Progenitor cell of endocrine pancreas (in vitro differentiated cells): ENCODE measurements around the gene NR3C1. TPM values are rescaled to one million over a fixed set of nuclear protein-coding genes. Genes with fewer than 3 reads are reported as not detected.

Source experiments
- DNase-seq: peaks from one replicate; pipeline ENCODE4 v3.0.0; 2021; ENCODE audit warnings: low spot score; ENCODE audit not compliant: unreplicated experiment
- H3K27ac Mint-ChIP-seq: 2 replicates; pipeline ENCODE4 v1.8.0; 2021; ENCODE audit warnings: mild to moderate bottlenecking, moderate library complexity, mixed read lengths
- H3K27me3 Mint-ChIP-seq: 2 replicates; pipeline ENCODE4 v1.8.0; 2021; ENCODE audit warnings: mixed read lengths
- H3K36me3 Mint-ChIP-seq: 2 replicates; pipeline ENCODE4 v1.8.0; 2022; ENCODE audit warnings: mixed read lengths; ENCODE audit not compliant: insufficient read depth
- H3K4me1 Mint-ChIP-seq: 2 replicates; pipeline ENCODE4 v1.8.0; 2021; ENCODE audit warnings: low read depth, mixed read lengths
- H3K4me3 Mint-ChIP-seq: 2 replicates; pipeline ENCODE4 v1.8.0; 2021; ENCODE audit warnings: low read depth, mild to moderate bottlenecking, moderate library complexity, mixed read lengths
- H3K9me3 Mint-ChIP-seq: 2 replicates; pipeline ENCODE4 v1.8.0; 2021; ENCODE audit warnings: low read depth, mixed read lengths
- total RNA-seq: library from RNA; stranded (reverse); gene quantifications from 2 replicates; pipeline ENCODE4 v1.2.1, GENCODE V29; 2021
- TF ChIP-seq, protein P1 (sequence below): fragments of 200-600 bp; sonication (generic); IDR thresholded peaks from one replicate; pipeline ENCODE4 v1.5.0; 2021; ENCODE audit warnings: antibody characterized with exemption, mild to moderate bottlenecking; ENCODE audit not compliant: unreplicated experiment

NR3C1 gene
- total RNA-seq, 1 donor from 2014 or later: 6.7 TPM

- H3K27ac Mint-ChIP-seq: no peak overlapping the region
- TF ChIP-seq, protein P1, sequence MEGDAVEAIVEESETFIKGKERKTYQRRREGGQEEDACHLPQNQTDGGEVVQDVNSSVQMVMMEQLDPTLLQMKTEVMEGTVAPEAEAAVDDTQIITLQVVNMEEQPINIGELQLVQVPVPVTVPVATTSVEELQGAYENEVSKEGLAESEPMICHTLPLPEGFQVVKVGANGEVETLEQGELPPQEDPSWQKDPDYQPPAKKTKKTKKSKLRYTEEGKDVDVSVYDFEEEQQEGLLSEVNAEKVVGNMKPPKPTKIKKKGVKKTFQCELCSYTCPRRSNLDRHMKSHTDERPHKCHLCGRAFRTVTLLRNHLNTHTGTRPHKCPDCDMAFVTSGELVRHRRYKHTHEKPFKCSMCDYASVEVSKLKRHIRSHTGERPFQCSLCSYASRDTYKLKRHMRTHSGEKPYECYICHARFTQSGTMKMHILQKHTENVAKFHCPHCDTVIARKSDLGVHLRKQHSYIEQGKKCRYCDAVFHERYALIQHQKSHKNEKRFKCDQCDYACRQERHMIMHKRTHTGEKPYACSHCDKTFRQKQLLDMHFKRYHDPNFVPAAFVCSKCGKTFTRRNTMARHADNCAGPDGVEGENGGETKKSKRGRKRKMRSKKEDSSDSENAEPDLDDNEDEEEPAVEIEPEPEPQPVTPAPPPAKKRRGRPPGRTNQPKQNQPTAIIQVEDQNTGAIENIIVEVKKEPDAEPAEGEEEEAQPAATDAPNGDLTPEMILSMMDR: no peak
- H3K9me3 Mint-ChIP-seq: peaks cover 6% of the 10 kb centered on the region
Measured at GRCh38 chr5:143284002-143284401, 119.5 kb downstream of the NR3C1 start.

DNA sequence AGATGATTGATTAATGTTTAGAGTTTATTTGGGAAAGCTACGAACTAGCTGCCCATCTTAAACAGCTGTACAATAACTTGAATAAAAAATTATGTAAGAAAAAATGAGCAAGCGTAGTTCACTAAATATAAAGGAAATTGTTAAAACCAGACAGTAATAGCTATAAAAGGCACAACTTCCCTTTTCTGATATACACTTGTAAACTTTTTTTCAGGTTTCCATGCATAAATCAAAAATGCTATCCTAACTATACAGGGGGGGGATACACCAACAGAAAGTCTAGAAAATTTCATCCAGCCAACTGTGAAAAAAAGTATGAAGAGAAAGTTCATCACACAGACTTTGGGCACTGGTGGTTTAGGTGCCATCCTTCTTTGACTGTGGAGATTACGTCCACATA, 122.3 kb downstream of the NR3C1 start:
- DNase-seq: no peak
- H3K4me1 Mint-ChIP-seq: peaks cover 4% of the 10 kb centered on the region
- H3K36me3 Mint-ChIP-seq: peaks cover 3% of the 10 kb centered on the region
- no peak overlapping the region for H3K4me3 Mint-ChIP-seq
- H3K27me3 Mint-ChIP-seq: no peaks in the 10 kb centered on the region
- H3K27ac Mint-ChIP-seq: no peak overlapping the region
- TF ChIP-seq, protein P1: no peak
- H3K9me3 Mint-ChIP-seq: peaks cover 6% of the 10 kb centered on the region

More at GRCh38 chr5:143284002-143284401, 119.5 kb downstream of the NR3C1 start:
- Mint-ChIP-seq H3K4me1 (peaks cover 4% of the 10 kb centered on the region), H3K36me3 (peaks cover 3% of the 10 kb centered on the region), H3K27me3 (no peaks in the 10 kb centered on the region), H3K4me3 (no peak overlapping the region)
- DNase-seq: no peak

- no peak for DNase-seq
- peaks cover 4% of the 10 kb centered on the region for H3K4me1 Mint-ChIP-seq
- H3K9me3 Mint-ChIP-seq: peaks cover 6% of the 10 kb centered on the region
Measured at GRCh38 chr5:143279698-143280097, 123.8 kb downstream of the NR3C1 start.

GRCh38 chr5:143277536-143277935, 126.0 kb downstream of the NR3C1 start:
- no peaks in the 10 kb centered on the region for H3K9me3 Mint-ChIP-seq
- no peak overlapping the region for H3K27ac Mint-ChIP-seq
- H3K4me3 Mint-ChIP-seq: no peak overlapping the region
- no peak for DNase-seq
- TF ChIP-seq, protein P1: no peak
- H3K4me1 Mint-ChIP-seq: peaks cover 4% of the 10 kb centered on the region
- no peaks in the 10 kb centered on the region for H3K36me3 Mint-ChIP-seq
- H3K27me3 Mint-ChIP-seq: no peaks in the 10 kb centered on the region

More at GRCh38 chr5:143279698-143280097, 123.8 kb downstream of the NR3C1 start:
- Mint-ChIP-seq H3K27me3 (no peaks in the 10 kb centered on the region), H3K27ac (no peak overlapping the region), H3K36me3 (peaks cover 3% of the 10 kb centered on the region), H3K4me3 (no peak overlapping the region)
- TF ChIP-seq, protein P1: no peak

DNA sequence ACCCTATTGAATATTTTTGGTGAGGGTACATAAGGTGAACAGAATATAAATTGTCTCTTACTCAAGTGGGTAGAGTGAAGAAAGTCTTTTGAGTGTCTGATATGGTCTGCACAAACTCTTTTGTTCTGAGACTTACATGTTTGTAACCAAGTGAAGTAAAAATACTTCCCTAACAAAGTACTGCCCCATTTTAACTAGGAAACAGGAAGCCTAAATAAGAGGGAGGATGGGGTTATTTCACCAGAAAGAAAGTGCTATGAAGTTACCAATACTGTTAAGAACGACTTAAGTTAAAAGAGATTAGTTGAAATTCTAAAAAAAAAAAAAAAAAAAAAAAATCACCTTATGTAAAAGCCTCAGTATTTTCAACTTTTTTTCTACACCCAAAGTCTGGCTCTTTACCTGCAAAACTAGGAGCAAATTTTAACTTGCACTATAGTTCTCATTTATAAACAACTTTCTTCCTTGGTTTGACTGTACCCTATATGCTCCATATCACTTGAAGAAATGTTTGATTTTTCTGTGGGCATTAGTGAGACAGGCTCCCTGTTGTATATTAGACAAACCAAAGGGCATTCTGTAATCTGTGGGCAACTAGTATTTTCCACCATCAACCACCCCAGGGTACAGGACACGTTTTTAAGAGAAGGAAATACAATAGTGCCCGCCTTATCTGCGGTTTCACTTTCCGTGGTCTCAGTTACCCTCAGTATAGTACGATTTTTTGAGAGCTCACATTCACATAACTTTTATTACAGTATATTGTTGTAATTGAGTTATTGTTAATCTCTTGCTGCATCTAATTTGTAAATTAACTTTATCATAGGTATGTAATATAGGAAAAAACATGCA, 127.7 kb downstream of the NR3C1 start:
- no peak overlapping the region for H3K27ac Mint-ChIP-seq
- H3K27me3 Mint-ChIP-seq: no peaks in the 10 kb centered on the region
- DNase-seq: no peak
- no peaks in the 10 kb centered on the region for H3K9me3 Mint-ChIP-seq
- no peaks in the 10 kb centered on the region for H3K36me3 Mint-ChIP-seq
- TF ChIP-seq, protein P1: no peak
- peaks cover 4% of the 10 kb centered on the region for H3K4me1 Mint-ChIP-seq
- no peak overlapping the region for H3K4me3 Mint-ChIP-seq
